ENCODE data around the gene PNPLA8. TPM values are rescaled to one million over a fixed set of nuclear protein-coding genes. Genes with fewer than 3 reads are reported as not detected.
"Not testable (repeated sequence)": the region's sequence is repeated elsewhere in the genome, so short reads cannot be mapped to it uniquely, and the experiment has no call there.

The PNPLA8 gene
- total and polyA plus RNA-seq, 2 donors (not counting 1 experiment from before 2014, with no cell fraction given), result 12.3 to 57.3 TPM

- H3K4me3 ChIP-seq (ENCODE audit: control extremely low read depth in 1 of 5, extremely low read depth in 1 of 5, insufficient read depth in 1 of 5, low read depth in 2 of 5, low read length in 4 of 5), result no peak overlapping the region
- intact Hi-C loops (cut with micrococcal nuclease), result no loop called here
- no peak overlapping the region for H3K9ac ChIP-seq (ENCODE audit: low read length)
- peaks cover 3 to 5% (median 3%) of the 10 kb centered on the region in 3 donors for H3K9me3 ChIP-seq (ENCODE audit: control extremely low read depth in 1 of 3, control insufficient read depth in 2 of 3, insufficient read depth in 1 of 3, low read length in 2 of 3)
- ChIA-PET CTCF (interaction anchor here (1.8 kb wide), 1 partner anchor 13 kb away, joined by 4 read pairs; no protein-coding TSS in a partner anchor), POLR2A (no interaction called here)
- peaks cover 18% of the 10 kb centered on the region for H4K20me1 ChIP-seq (ENCODE audit: control insufficient read depth, insufficient read depth, low read length, poor library complexity, severe bottlenecking)
- peaks cover 10 to 13% of the 10 kb centered on the region in 2 donors for H3K4me1 ChIP-seq (ENCODE audit: control insufficient read depth in 2 of 2, insufficient read depth in 2 of 2, low read length in 2 of 2)
- H3K27me3 ChIP-seq (replicated peaks in 1 of 4; ENCODE audit: control extremely low read depth in 1 of 4, control insufficient read depth in 3 of 4, insufficient read depth in 4 of 4, low read length in 3 of 4), result no peaks in the 10 kb centered on the region
- no peak for DNase-seq
- no peak for ATAC-seq (ENCODE audit: low read depth)
- no peak overlapping the region for H2AFZ ChIP-seq (ENCODE audit: insufficient read depth, low read depth, low read length, poor library complexity, severe bottlenecking)
- H3K27ac ChIP-seq (ENCODE audit: low read length in 2 of 2), result peak overlapping the region in 1 of 2 donors; percentile 19
- no CpG with 5 or more reads among the region's 3 CpGs for WGBS (ENCODE audit: insufficient coverage)
- H3K36me3 ChIP-seq (replicated peaks in 1 of 2; ENCODE audit: control extremely low read depth in 1 of 2, control insufficient read depth in 1 of 2, extremely low read depth in 1 of 2, insufficient read depth in 2 of 2, low read length in 1 of 2), result peaks cover 30 to 61% of the 10 kb centered on the region in 2 experiments
- Mint-ChIP-seq H3K4me1 (peaks cover 56% of the 10 kb centered on the region), H3K27me3 (no peaks in the 10 kb centered on the region), H3K4me3 (no peak overlapping the region), H3K27ac (no peak overlapping the region), H3K9me3 (ENCODE audit: insufficient read depth) (no peaks in the 10 kb centered on the region)
- TF ChIP-seq, protein P1, sequence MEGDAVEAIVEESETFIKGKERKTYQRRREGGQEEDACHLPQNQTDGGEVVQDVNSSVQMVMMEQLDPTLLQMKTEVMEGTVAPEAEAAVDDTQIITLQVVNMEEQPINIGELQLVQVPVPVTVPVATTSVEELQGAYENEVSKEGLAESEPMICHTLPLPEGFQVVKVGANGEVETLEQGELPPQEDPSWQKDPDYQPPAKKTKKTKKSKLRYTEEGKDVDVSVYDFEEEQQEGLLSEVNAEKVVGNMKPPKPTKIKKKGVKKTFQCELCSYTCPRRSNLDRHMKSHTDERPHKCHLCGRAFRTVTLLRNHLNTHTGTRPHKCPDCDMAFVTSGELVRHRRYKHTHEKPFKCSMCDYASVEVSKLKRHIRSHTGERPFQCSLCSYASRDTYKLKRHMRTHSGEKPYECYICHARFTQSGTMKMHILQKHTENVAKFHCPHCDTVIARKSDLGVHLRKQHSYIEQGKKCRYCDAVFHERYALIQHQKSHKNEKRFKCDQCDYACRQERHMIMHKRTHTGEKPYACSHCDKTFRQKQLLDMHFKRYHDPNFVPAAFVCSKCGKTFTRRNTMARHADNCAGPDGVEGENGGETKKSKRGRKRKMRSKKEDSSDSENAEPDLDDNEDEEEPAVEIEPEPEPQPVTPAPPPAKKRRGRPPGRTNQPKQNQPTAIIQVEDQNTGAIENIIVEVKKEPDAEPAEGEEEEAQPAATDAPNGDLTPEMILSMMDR (IDR thresholded peaks at IDR 0.05), result no peak
- TF ChIP-seq EZH2 (IDR thresholded peaks at IDR 0.05; ENCODE audit: borderline replicate concordance, insufficient read depth, low read depth, low read length, poor library complexity, severe bottlenecking), result no peak
- peaks cover 55% of the 10 kb centered on the region for H3K79me2 ChIP-seq (ENCODE audit: control insufficient read depth, insufficient read depth, low read length)
- no peak overlapping the region for H3K4me2 ChIP-seq (replicated peaks; ENCODE audit: low read depth, low read length, poor library complexity, severe bottlenecking)
Measured at GRCh38 chr7:108515013-108515412, 10.9 kb downstream of the PNPLA8 start.

GRCh38 chr7:108511939-108512338 is 14.0 kb downstream of the PNPLA8 start:
- H3K4me3 Mint-ChIP-seq, result peak overlapping the region; percentile 57
- no peaks in the 10 kb centered on the region for H4K20me1 ChIP-seq (ENCODE audit: control insufficient read depth, insufficient read depth, low read length, poor library complexity, severe bottlenecking)
- DNase-seq (no peak), ATAC-seq (ENCODE audit: low read depth) (no peak)
- no peaks in the 10 kb centered on the region for H3K9me3 Mint-ChIP-seq (ENCODE audit: insufficient read depth)
- peak overlapping the region; percentile 15 to 28 for H3K27ac ChIP-seq (ENCODE audit: low read length in 2 of 2)
- H3K4me1 ChIP-seq (ENCODE audit: control insufficient read depth in 2 of 2, insufficient read depth in 2 of 2, low read length in 2 of 2), result peaks cover 10 to 13% of the 10 kb centered on the region in 2 donors
- CTCF ChIA-PET, result interaction anchor here (1.0 to 2.1 kb wide), 4 partner anchors 11 to 53 kb away, joined by 3 to 8 read pairs (median 5); partner anchors contain the start of gene PNPLA8
- H3K79me2 ChIP-seq (ENCODE audit: control insufficient read depth, insufficient read depth, low read length), result peaks cover 32% of the 10 kb centered on the region
- no peaks in the 10 kb centered on the region for H3K9me3 ChIP-seq (ENCODE audit: control extremely low read depth in 1 of 3, control insufficient read depth in 2 of 3, insufficient read depth in 1 of 3, low read length in 2 of 3)
- TF ChIP-seq, protein P1 (IDR thresholded peaks at IDR 0.05), result no peak
- no peak for TF ChIP-seq EZH2 (IDR thresholded peaks at IDR 0.05; ENCODE audit: borderline replicate concordance, insufficient read depth, low read depth, low read length, poor library complexity, severe bottlenecking)
- no peaks in the 10 kb centered on the region for H3K27me3 ChIP-seq (replicated peaks in 1 of 4; ENCODE audit: control extremely low read depth in 1 of 4, control insufficient read depth in 3 of 4, insufficient read depth in 4 of 4, low read length in 3 of 4)
- H3K36me3 ChIP-seq (replicated peaks in 1 of 2; ENCODE audit: control extremely low read depth in 1 of 2, control insufficient read depth in 1 of 2, extremely low read depth in 1 of 2, insufficient read depth in 2 of 2, low read length in 1 of 2), result peaks cover 17 to 40% of the 10 kb centered on the region in 2 experiments
- H3K4me2 ChIP-seq (replicated peaks; ENCODE audit: low read depth, low read length, poor library complexity, severe bottlenecking), result peak overlapping the region; percentile 10
- H3K27me3 Mint-ChIP-seq, result no peaks in the 10 kb centered on the region
- H3K4me1 Mint-ChIP-seq, result peaks cover 38% of the 10 kb centered on the region
- no peak overlapping the region for H3K9ac ChIP-seq (ENCODE audit: low read length)
- no peak overlapping the region for H2AFZ ChIP-seq (ENCODE audit: insufficient read depth, low read depth, low read length, poor library complexity, severe bottlenecking)
- H3K27ac Mint-ChIP-seq, result peak overlapping the region; percentile 83
- WGBS (ENCODE audit: insufficient coverage), result 57% methylated on average over 2 of the region's 4 CpGs
- intact Hi-C loops (cut with micrococcal nuclease), result no loop called here
- POLR2A ChIA-PET, result interaction anchor here (1.1 kb wide), 1 partner anchor 13 kb away, joined by 3 read pairs; no protein-coding TSS in a partner anchor
- no peak overlapping the region for H3K4me3 ChIP-seq (ENCODE audit: control extremely low read depth in 1 of 5, extremely low read depth in 1 of 5, insufficient read depth in 1 of 5, low read depth in 2 of 5, low read length in 4 of 5)

DNA sequence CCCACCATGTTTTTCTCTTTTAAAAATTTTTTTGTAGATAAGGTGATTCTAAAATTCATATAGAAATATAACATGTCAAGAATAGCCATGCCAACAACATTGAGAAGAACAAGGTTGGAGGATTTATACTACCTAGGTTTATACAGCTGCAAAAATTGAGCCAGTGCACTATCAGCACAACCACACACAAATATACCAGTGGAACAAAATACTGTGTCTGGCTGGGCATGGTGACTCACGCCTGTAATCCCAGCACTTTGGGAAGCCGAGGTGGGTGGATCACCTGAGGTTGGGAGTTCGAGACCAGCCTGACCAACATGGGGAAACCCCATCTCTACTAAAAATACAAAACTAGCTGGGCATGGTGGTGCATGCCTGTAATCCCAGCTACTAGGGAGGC is 21.4 kb downstream of the PNPLA8 start:
- WGBS (ENCODE audit: insufficient coverage), result no CpG with 5 or more reads among the region's 3 CpGs
- H3K9ac ChIP-seq (ENCODE audit: low read length); DNase-seq; ATAC-seq (ENCODE audit: low read depth); H2AFZ ChIP-seq (ENCODE audit: insufficient read depth, low read depth, low read length, poor library complexity, severe bottlenecking); H3K9me3 ChIP-seq (ENCODE audit: control extremely low read depth in 1 of 3, control insufficient read depth in 2 of 3, insufficient read depth in 1 of 3, low read length in 2 of 3); H3K27me3 Mint-ChIP-seq; H3K4me3 Mint-ChIP-seq; H4K20me1 ChIP-seq (ENCODE audit: control insufficient read depth, insufficient read depth, low read length, poor library complexity, severe bottlenecking); intact Hi-C loops (cut with micrococcal nuclease); H3K27me3 ChIP-seq (replicated peaks in 1 of 4; ENCODE audit: control extremely low read depth in 1 of 4, control insufficient read depth in 3 of 4, insufficient read depth in 4 of 4, low read length in 3 of 4); CTCF ChIA-PET; H3K9me3 Mint-ChIP-seq (ENCODE audit: insufficient read depth): not testable (repeated sequence)
- peaks cover 3 to 26% of the 10 kb centered on the region in 2 experiments for H3K36me3 ChIP-seq (replicated peaks in 1 of 2; ENCODE audit: control extremely low read depth in 1 of 2, control insufficient read depth in 1 of 2, extremely low read depth in 1 of 2, insufficient read depth in 2 of 2, low read length in 1 of 2)
- peak overlapping the region; percentile 74 for H3K4me2 ChIP-seq (replicated peaks; ENCODE audit: low read depth, low read length, poor library complexity, severe bottlenecking)
- H3K27ac Mint-ChIP-seq, result peak overlapping the region; percentile 100
- POLR2A ChIA-PET, result interaction anchor here (1.0 to 2.9 kb wide), 4 partner anchors 9 to 65 kb away, joined by 3 to 21 read pairs (median 4); partner anchors contain the start of genes DNAJB9, PNPLA8 and THAP5
- peaks cover 43% of the 10 kb centered on the region for H3K4me1 Mint-ChIP-seq
- peak overlapping the region in 1 of 5 experiments; percentile 11 for H3K4me3 ChIP-seq (ENCODE audit: control extremely low read depth in 1 of 5, extremely low read depth in 1 of 5, insufficient read depth in 1 of 5, low read depth in 2 of 5, low read length in 4 of 5)
- H3K27ac ChIP-seq (ENCODE audit: low read length in 2 of 2), result peak overlapping the region; percentile 91 to 95
- H3K4me1 ChIP-seq (ENCODE audit: control insufficient read depth in 2 of 2, insufficient read depth in 2 of 2, low read length in 2 of 2), result peaks cover 37 to 40% of the 10 kb centered on the region in 2 donors
- H3K79me2 ChIP-seq (ENCODE audit: control insufficient read depth, insufficient read depth, low read length), result peaks cover 55% of the 10 kb centered on the region

Measured in B cell (primary cell).